Uterus (tissue), 2 donors: ENCODE measurements around the gene SYVN1.
"Not testable (repeated sequence)": the region's sequence is repeated elsewhere in the genome, so short reads cannot be mapped to it uniquely, and the experiment has no call there.

ENCODE experiments used
- POLR2A ChIP-seq, 2 donors: fragments of 450-650 bp; IDR thresholded peaks; one replicate each; pipeline ENCODE4 v1.6.1; 2016; ENCODE audit warnings: antibody characterized with exemption in 2 of 2, mild to moderate bottlenecking in 1 of 2, moderate library complexity in 1 of 2
- TF ChIP-seq, protein P1 (sequence below), 4 experiments: fragments of 200-600 bp in 2 of 4; fragments of 450-650 bp in 2 of 4; sonication (generic) in 2 of 4; IDR thresholded peaks; one replicate each; pipeline ENCODE4 v1.5.1; 2016 to 2019; ENCODE audit warnings: antibody characterized with exemption in 4 of 4, mild to moderate bottlenecking in 2 of 4, moderate library complexity in 1 of 4

DNA sequence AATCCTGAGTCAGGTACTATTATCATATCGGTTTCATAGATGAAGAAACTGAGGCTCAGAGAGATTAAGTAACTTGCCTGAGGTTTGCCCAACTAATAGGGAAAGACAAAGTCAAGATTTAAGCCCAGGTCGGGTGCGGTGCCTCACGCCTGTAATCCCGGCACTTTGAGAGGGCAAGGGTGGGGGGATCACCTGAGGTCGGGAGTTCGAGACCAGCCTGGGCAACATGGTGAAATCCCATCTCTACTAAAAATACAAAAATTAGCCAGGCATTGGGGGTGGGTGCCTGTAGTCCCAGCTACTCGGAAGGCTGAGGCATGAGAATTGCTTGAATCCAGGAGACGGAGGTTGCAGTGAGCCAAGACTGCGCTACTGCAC is 15.8 kb upstream of the SYVN1 start:
- not testable (repeated sequence) for TF ChIP-seq POLR2A (IDR thresholded peaks at IDR 0.05)
- TF ChIP-seq, protein P1, sequence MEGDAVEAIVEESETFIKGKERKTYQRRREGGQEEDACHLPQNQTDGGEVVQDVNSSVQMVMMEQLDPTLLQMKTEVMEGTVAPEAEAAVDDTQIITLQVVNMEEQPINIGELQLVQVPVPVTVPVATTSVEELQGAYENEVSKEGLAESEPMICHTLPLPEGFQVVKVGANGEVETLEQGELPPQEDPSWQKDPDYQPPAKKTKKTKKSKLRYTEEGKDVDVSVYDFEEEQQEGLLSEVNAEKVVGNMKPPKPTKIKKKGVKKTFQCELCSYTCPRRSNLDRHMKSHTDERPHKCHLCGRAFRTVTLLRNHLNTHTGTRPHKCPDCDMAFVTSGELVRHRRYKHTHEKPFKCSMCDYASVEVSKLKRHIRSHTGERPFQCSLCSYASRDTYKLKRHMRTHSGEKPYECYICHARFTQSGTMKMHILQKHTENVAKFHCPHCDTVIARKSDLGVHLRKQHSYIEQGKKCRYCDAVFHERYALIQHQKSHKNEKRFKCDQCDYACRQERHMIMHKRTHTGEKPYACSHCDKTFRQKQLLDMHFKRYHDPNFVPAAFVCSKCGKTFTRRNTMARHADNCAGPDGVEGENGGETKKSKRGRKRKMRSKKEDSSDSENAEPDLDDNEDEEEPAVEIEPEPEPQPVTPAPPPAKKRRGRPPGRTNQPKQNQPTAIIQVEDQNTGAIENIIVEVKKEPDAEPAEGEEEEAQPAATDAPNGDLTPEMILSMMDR (IDR thresholded peaks at IDR 0.05) = not testable (repeated sequence)
